H1 (cell line): ENCODE data around the gene LNX2. TPM values are rescaled to one million over a fixed set of nuclear protein-coding genes. Genes with fewer than 3 reads are reported as not detected.

Source experiments
- PHF8 ChIP-seq: fragments of 200-600 bp; sonication (generic); conservative IDR thresholded peaks from 2 replicates; pipeline ENCODE4 v1.7.1; 2012; ENCODE audit warnings: low read depth, mild to moderate bottlenecking, inconsistent platforms, low read length, moderate library complexity
- SP4 ChIP-seq: IDR thresholded peaks from 2 replicates; pipeline ENCODE4 v1.6.1; 2012; ENCODE audit warnings: low read length, inconsistent platforms
- SRF ChIP-seq: IDR thresholded peaks from 2 replicates; pipeline ENCODE4 v1.6.1; 2011; ENCODE audit warnings: mild to moderate bottlenecking, low read depth, low read length, moderate library complexity
- TAF1 ChIP-seq: IDR thresholded peaks from 2 replicates; pipeline ENCODE4 v1.6.1; 2011; ENCODE audit warnings: mild to moderate bottlenecking, low read depth, low read length
- USF2 ChIP-seq: IDR thresholded peaks from 2 replicates; pipeline ENCODE4 v1.6.1; 2011; ENCODE audit warnings: low read length, improper control_type of control experiment
- polyA plus RNA-seq, 7 experiments: library from polyadenylated mRNA; depleted of rRNA in 3 of 7; stranded (reverse) in 5 of 7; unstranded in 2 of 7; fragments of >200 nt in 5 of 7; fragments of 200-250 nt in 2 of 7; gene quantifications; 1 replicate in 5 of 7; 2 replicates in 1 of 7; 4 replicates in 1 of 7; pipeline versions ENCODE4 v1.2.1 to v1.2.3, GENCODE V29; 2011 to 2013; ENCODE audit warnings: missing spikeins in 2 of 7, mixed read lengths in 2 of 7
- total RNA-seq: library from RNA; stranded (reverse); fragmentation: NEBNext Ultra II Directional; extraction: Animal tissue kit (Norgen Biotek cat#: 25700); gene quantifications from 2 replicates; pipeline ENCODE4 v1.2.1, GENCODE V29; 2021

The LNX2 gene
- total and polyA plus RNA-seq, 2 of the 8 experiments (the other 6 are each of a cell fraction or from before 2014, with no cell fraction given), result 6.4 to 13.9 TPM

- TF ChIP-seq USF2, result no peak
- no peak for TF ChIP-seq SP4
- TF ChIP-seq PHF8, result no peak
- TF ChIP-seq TAF1, result no peak
- no peak for TF ChIP-seq SRF
Measured at GRCh38 chr13:27528908-27529307, 91.4 kb downstream of the LNX2 start (continued).
